GM12878 (cell line): ENCODE results near the gene WDR45B. TPM values are rescaled to one million over a fixed set of nuclear protein-coding genes. Genes with fewer than 3 reads are reported as not detected.

Experiments
- ATAC-seq: fragments of 200-7000 bp; cut with Tn5 transposase; 3 replicates; pipeline ENCODE4 v1.9.1; 2020; ENCODE audit warnings: mild to moderate bottlenecking, moderate library complexity
- BruUV-seq: library from RNA; stranded (reverse); fragments of 400-500 nt; replicated peaks from 2 replicates; lab custom pipeline; 2021; lab: Mats Ljungman, UMichigan
- CTCF ChIA-PET: fragments of 300-600 bp; sonication (Branson Sonifier 250); formaldehyde crosslinking; extraction: SDS; loops from one replicate; lab custom pipeline; 2021; ENCODE audit warnings: inconsistent platforms; lab: Yijun Ruan, JAX
- POLR2A ChIA-PET: fragments of 350-600 bp; formaldehyde crosslinking; extraction: SDS; loops from one replicate; lab custom pipeline; 2021; ENCODE audit warnings: inconsistent platforms; lab: Charles Lee
- RAD21 ChIA-PET: fragments of 300-600 bp; sonication (Branson Sonifier 250); formaldehyde crosslinking; loops from one replicate; lab custom pipeline; 2023; ENCODE audit warnings: antibody characterized with exemption; ENCODE audit not compliant: unreplicated experiment; lab: Charles Lee
- SMC1A ChIA-PET: fragments of 300-600 bp; sonication (Branson Sonifier 250); formaldehyde crosslinking; loops from one replicate; lab custom pipeline; 2023; ENCODE audit not compliant: unreplicated experiment, uncharacterized antibody; lab: Charles Lee
- DNase-seq: peaks from one replicate; pipeline ENCODE4 v3.0.0-alpha.2; 2011; ENCODE audit warnings: low read depth, low spot score
- FAIRE-seq: peaks from 3 replicates; lab custom pipeline; 2011; peaks lifted over from hg19 to GRCh38; lab: Jason Lieb, UNC
- H2AFZ ChIP-seq: 2 replicates; pipeline ENCODE4 v1.6.0; 2011; ENCODE audit warnings: low read depth, low read length, control low read depth; ENCODE audit not compliant: control insufficient read depth
- H3K27ac ChIP-seq: 2 replicates; pipeline ENCODE4 v1.5.1; 2011; ENCODE audit warnings: control low read depth; ENCODE audit not compliant: control insufficient read depth, insufficient read depth
- H3K27me3 ChIP-seq, 2 experiments: replicated peaks in 1 of 2; 2 replicates each; pipeline versions ENCODE4 v1.6.0 to v1.6.1; 2011; ENCODE audit warnings: low read length in 1 of 2; ENCODE audit not compliant: control insufficient read depth in 2 of 2, insufficient read depth in 2 of 2
- H3K36me3 ChIP-seq, 2 experiments: 2 replicates each; pipeline ENCODE4 v1.5.1; 2011; ENCODE audit warnings: low read length in 1 of 2; ENCODE audit not compliant: control insufficient read depth in 2 of 2, insufficient read depth in 2 of 2
- H3K4me1 ChIP-seq: 2 replicates; pipeline ENCODE4 v1.6.1; 2011; ENCODE audit warnings: mild to moderate bottlenecking, low read length, moderate library complexity, mixed read lengths; ENCODE audit not compliant: control insufficient read depth, insufficient read depth
- H3K4me2 ChIP-seq: 2 replicates; pipeline ENCODE4 v1.6.0; 2011; ENCODE audit warnings: control low read depth; ENCODE audit not compliant: control insufficient read depth, insufficient read depth
- H3K4me3 ChIP-seq: fragments of 200-600 bp; sonication (generic); 2 replicates; pipeline ENCODE4 v1.5.1; 2016
- H3K79me2 ChIP-seq: 2 replicates; pipeline ENCODE4 v1.6.0; 2011; ENCODE audit warnings: low read length; ENCODE audit not compliant: control insufficient read depth, insufficient read depth
- H3K9ac ChIP-seq: 2 replicates; pipeline ENCODE4 v1.8.0; 2011; ENCODE audit warnings: low read length, control low read depth, mixed read lengths; ENCODE audit not compliant: control insufficient read depth, insufficient read depth
- H3K9me3 ChIP-seq: replicated peaks from 3 replicates; pipeline ENCODE4 v1.5.1; 2011; ENCODE audit warnings: mild to moderate bottlenecking, low read length; ENCODE audit not compliant: control insufficient read depth, insufficient read depth
- H4K20me1 ChIP-seq: 2 replicates; pipeline ENCODE4 v1.6.0; 2011; ENCODE audit not compliant: control insufficient read depth, insufficient read depth
- BACH1 ChIP-seq: fragments of 450-650 bp; IDR thresholded peaks from 2 replicates; pipeline ENCODE4 v1.6.1; 2017; ENCODE audit warnings: mild to moderate bottlenecking, borderline replicate concordance
- BCL11A ChIP-seq: IDR thresholded peaks from 2 replicates; pipeline ENCODE4 v1.6.1; 2011; ENCODE audit warnings: low read depth, low read length
- CREB1 ChIP-seq: IDR thresholded peaks from 2 replicates; pipeline ENCODE4 v1.6.1; 2012; ENCODE audit warnings: low read depth, mild to moderate bottlenecking, inconsistent platforms
- EZH2 ChIP-seq: IDR thresholded peaks from 2 replicates; pipeline ENCODE4 v1.6.1; 2012; ENCODE audit warnings: low read depth, mild to moderate bottlenecking, control low read depth, inconsistent platforms, low read length, borderline replicate concordance; ENCODE audit not compliant: control insufficient read depth
- MYC ChIP-seq: IDR thresholded peaks from 2 replicates; pipeline ENCODE4 v1.6.1; 2011; ENCODE audit warnings: mild to moderate bottlenecking, low read length, moderate library complexity, inconsistent platforms; ENCODE audit not compliant: insufficient read depth, insufficient replicate concordance, insufficient read length, severe bottlenecking
- NFXL1 ChIP-seq: fragments of 450-650 bp; IDR thresholded peaks from 2 replicates; pipeline ENCODE4 v1.6.1; 2017; ENCODE audit warnings: antibody characterized with exemption, mild to moderate bottlenecking, borderline replicate concordance
- SMAD1 ChIP-seq: fragments of 450-650 bp; IDR thresholded peaks from 2 replicates; pipeline ENCODE4 v1.6.1; 2018; ENCODE audit warnings: mild to moderate bottlenecking, low read depth; ENCODE audit not compliant: partially characterized antibody
- SREBF2 ChIP-seq: IDR thresholded peaks from 2 replicates; pipeline ENCODE4 v1.6.1; 2012; ENCODE audit warnings: mild to moderate bottlenecking, low read length
- STAT3 ChIP-seq: IDR thresholded peaks from 2 replicates; pipeline ENCODE4 v1.6.1; 2011; ENCODE audit warnings: low read depth, low read length, improper control_type of control experiment
- ZNF217 ChIP-seq: fragments of 450-650 bp; IDR thresholded peaks from 2 replicates; pipeline ENCODE4 v1.6.1; 2017; ENCODE audit warnings: antibody characterized with exemption, mild to moderate bottlenecking
- ZNF622 ChIP-seq: fragments of 450-650 bp; IDR thresholded peaks from 2 replicates; pipeline ENCODE4 v1.6.1; 2017; ENCODE audit warnings: mild to moderate bottlenecking, inconsistent platforms
- WGBS: methylation state at CpG from one replicate; pipeline ENCODE4 v1.1.6; 2016; ENCODE audit warnings: low lambda C conversion rate; ENCODE audit not compliant: insufficient replicate concordance, insufficient coverage; ENCODE audit errors: missing lambda C conversion rate; 5-methylcytosine and 5-hydroxymethylcytosine counted together
- in situ Hi-C: fragments of 300-500 bp; cut with MboI; formaldehyde crosslinking; loops from 9 replicates; pipeline ENCODE4 v1.14.3; 2018; ENCODE audit warnings: mixed read lengths
- intact Hi-C: fragments of 100-400 bp; cut with micrococcal nuclease; formaldehyde crosslinking; loops from one replicate; pipeline ENCODE4 v1.14.2; 2022; ENCODE audit not compliant: unreplicated experiment
- polyA plus RNA-seq, 11 experiments: library from polyadenylated mRNA; depleted of rRNA in 4 of 11; unstranded in 6 of 11; stranded (reverse) in 5 of 11; fragments of >200 nt; fragmentation: Nextera tagmentation in 4 of 11; fragmentation: Illumina TruSeq in 1 of 11; extraction: Ambion mirVana in 4 of 11; extraction: Trizol in 1 of 11; gene quantifications; 1 replicate in 1 of 11; 2 replicates in 10 of 11; pipeline versions ENCODE4 v1.2.1 to v1.2.3, GENCODE V29; 2011 to 2016; ENCODE audit warnings: inconsistent platforms in 2 of 11, missing spikeins in 2 of 11, low read depth in 1 of 11
- total RNA-seq, 4 experiments: library from RNA; depleted of rRNA in 3 of 4; stranded (reverse); fragments of >200 nt in 3 of 4; fragmentation: Illumina TruSeq in 1 of 4; extraction: Trizol in 1 of 4; gene quantifications; 2 replicates each; pipeline versions ENCODE4 v1.2.1 to v1.2.3, GENCODE V29; 2013 to 2021
- TF ChIP-seq, protein P1 (sequence below): fragments of 450-650 bp; IDR thresholded peaks from 2 replicates; pipeline ENCODE4 v1.6.1; 2017; ENCODE audit warnings: mild to moderate bottlenecking, low read depth, inconsistent platforms; ENCODE audit not compliant: poor library complexity, severe bottlenecking
- TF ChIP-seq, protein P2 (sequence below): IDR thresholded peaks from 2 replicates; pipeline ENCODE4 v1.6.1; 2012; ENCODE audit warnings: improper control_type of control experiment, low read depth, low read length; ENCODE audit not compliant: insufficient replicate concordance
- TF ChIP-seq, protein P3 (sequence below): IDR thresholded peaks from 2 replicates; pipeline ENCODE4 v1.6.1; 2012; ENCODE audit warnings: low read depth, low read length, improper control_type of control experiment
- TF ChIP-seq, protein P4 (sequence below): fragments of 450-650 bp; IDR thresholded peaks from 2 replicates; pipeline ENCODE4 v1.6.1; 2016; ENCODE audit warnings: mild to moderate bottlenecking

Gene WDR45B
- total and polyA plus RNA-seq, 10 of the 15 experiments (the other 5 are each of a cell fraction or from before 2014, with no cell fraction given): 1.0 to 73.7 (median 26.6) TPM

DNA sequence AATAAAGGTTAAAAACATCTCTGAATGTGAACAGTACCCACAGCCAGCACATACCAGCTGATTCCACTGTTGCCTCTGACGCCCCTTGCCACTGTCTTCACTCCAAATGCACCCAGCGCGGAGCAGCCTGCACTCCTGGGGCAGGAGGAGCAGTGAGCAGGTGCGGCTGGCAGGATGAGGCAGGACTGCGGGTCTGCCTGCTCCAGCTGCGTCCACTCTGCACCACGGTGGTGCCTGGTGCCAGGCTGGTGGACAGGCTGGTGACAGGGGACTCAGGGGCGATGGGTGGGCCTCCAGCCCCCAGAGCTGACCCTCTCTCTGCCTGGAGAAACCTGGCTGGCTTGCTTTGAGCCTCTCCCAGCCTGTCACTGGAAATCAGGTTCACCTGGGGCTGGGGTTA is 40.8 kb upstream of the WDR45B start:
- RAD21 ChIA-PET: interaction anchor here (0.7 kb wide), 1 partner anchor 69 kb away, joined by 4 read pairs; no protein-coding TSS in a partner anchor
- intact Hi-C loops: no loop called here
- Histone ChIP-seq H4K20me1 (no peaks in the 10 kb centered on the region), H3K4me1 (no peaks in the 10 kb centered on the region), H3K79me2 (no peaks in the 10 kb centered on the region), H2AFZ (no peak overlapping the region), H3K4me3 (no peak overlapping the region), H3K27ac (no peak overlapping the region), H3K9me3 (peaks cover 1% of the 10 kb centered on the region; the same call in 1 of the 3 replicates), H3K4me2 (no peak overlapping the region), H3K9ac (no peak overlapping the region), H3K36me3 (no peaks in the 10 kb centered on the region), H3K27me3 (no peaks in the 10 kb centered on the region)
- no TSS peak for BruUV-seq
- POLR2A ChIA-PET: no interaction called here
- CTCF ChIA-PET: no interaction called here
- in situ Hi-C loops: no loop called here
- FAIRE-seq: no peak
- WGBS: 54% methylated on average over 8 of the region's 8 CpGs
- ATAC-seq: no peak
- no peak for DNase-seq
- SMC1A ChIA-PET: interaction anchor here (0.7 kb wide), 1 partner anchor 19 kb away, joined by 3 read pairs; no protein-coding TSS in a partner anchor
- TF ChIP-seq, protein P1, sequence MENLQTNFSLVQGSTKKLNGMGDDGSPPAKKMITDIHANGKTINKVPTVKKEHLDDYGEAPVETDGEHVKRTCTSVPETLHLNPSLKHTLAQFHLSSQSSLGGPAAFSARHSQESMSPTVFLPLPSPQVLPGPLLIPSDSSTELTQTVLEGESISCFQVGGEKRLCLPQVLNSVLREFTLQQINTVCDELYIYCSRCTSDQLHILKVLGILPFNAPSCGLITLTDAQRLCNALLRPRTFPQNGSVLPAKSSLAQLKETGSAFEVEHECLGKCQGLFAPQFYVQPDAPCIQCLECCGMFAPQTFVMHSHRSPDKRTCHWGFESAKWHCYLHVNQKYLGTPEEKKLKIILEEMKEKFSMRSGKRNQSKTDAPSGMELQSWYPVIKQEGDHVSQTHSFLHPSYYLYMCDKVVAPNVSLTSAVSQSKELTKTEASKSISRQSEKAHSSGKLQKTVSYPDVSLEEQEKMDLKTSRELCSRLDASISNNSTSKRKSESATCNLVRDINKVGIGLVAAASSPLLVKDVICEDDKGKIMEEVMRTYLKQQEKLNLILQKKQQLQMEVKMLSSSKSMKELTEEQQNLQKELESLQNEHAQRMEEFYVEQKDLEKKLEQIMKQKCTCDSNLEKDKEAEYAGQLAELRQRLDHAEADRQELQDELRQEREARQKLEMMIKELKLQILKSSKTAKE: no peak
- TF ChIP-seq NFXL1 (no peak), SREBF2 (no peak), MYC (no peak), CREB1 (no peak), BCL11A (no peak), SMAD1 (no peak), ZNF622 (no peak), STAT3 (no peak), ZNF217 (no peak), BACH1 (no peak), EZH2 (no peak)
- TF ChIP-seq, protein P2, sequence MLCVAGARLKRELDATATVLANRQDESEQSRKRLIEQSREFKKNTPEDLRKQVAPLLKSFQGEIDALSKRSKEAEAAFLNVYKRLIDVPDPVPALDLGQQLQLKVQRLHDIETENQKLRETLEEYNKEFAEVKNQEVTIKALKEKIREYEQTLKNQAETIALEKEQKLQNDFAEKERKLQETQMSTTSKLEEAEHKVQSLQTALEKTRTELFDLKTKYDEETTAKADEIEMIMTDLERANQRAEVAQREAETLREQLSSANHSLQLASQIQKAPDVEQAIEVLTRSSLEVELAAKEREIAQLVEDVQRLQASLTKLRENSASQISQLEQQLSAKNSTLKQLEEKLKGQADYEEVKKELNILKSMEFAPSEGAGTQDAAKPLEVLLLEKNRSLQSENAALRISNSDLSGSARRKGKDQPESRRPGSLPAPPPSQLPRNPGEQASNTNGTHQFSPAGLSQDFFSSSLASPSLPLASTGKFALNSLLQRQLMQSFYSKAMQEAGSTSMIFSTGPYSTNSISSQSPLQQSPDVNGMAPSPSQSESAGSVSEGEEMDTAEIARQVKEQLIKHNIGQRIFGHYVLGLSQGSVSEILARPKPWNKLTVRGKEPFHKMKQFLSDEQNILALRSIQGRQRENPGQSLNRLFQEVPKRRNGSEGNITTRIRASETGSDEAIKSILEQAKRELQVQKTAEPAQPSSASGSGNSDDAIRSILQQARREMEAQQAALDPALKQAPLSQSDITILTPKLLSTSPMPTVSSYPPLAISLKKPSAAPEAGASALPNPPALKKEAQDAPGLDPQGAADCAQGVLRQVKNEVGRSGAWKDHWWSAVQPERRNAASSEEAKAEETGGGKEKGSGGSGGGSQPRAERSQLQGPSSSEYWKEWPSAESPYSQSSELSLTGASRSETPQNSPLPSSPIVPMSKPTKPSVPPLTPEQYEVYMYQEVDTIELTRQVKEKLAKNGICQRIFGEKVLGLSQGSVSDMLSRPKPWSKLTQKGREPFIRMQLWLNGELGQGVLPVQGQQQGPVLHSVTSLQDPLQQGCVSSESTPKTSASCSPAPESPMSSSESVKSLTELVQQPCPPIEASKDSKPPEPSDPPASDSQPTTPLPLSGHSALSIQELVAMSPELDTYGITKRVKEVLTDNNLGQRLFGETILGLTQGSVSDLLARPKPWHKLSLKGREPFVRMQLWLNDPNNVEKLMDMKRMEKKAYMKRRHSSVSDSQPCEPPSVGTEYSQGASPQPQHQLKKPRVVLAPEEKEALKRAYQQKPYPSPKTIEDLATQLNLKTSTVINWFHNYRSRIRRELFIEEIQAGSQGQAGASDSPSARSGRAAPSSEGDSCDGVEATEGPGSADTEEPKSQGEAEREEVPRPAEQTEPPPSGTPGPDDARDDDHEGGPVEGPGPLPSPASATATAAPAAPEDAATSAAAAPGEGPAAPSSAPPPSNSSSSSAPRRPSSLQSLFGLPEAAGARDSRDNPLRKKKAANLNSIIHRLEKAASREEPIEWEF: no peak
- TF ChIP-seq, protein P3, sequence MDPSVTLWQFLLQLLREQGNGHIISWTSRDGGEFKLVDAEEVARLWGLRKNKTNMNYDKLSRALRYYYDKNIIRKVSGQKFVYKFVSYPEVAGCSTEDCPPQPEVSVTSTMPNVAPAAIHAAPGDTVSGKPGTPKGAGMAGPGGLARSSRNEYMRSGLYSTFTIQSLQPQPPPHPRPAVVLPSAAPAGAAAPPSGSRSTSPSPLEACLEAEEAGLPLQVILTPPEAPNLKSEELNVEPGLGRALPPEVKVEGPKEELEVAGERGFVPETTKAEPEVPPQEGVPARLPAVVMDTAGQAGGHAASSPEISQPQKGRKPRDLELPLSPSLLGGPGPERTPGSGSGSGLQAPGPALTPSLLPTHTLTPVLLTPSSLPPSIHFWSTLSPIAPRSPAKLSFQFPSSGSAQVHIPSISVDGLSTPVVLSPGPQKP: no peak
- TF ChIP-seq, protein P4, sequence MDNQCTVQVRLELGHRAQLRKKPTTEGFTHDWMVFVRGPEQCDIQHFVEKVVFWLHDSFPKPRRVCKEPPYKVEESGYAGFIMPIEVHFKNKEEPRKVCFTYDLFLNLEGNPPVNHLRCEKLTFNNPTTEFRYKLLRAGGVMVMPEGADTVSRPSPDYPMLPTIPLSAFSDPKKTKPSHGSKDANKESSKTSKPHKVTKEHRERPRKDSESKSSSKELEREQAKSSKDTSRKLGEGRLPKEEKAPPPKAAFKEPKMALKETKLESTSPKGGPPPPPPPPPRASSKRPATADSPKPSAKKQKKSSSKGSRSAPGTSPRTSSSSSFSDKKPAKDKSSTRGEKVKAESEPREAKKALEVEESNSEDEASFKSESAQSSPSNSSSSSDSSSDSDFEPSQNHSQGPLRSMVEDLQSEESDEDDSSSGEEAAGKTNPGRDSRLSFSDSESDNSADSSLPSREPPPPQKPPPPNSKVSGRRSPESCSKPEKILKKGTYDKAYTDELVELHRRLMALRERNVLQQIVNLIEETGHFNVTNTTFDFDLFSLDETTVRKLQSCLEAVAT: no peak
